ENCODE measurements around the gene UVRAG.
"Not testable (repeated sequence)": the region's sequence is repeated elsewhere in the genome, so short reads cannot be mapped to it uniquely, and the experiment has no call there.

- TF ChIP-seq, protein P1, sequence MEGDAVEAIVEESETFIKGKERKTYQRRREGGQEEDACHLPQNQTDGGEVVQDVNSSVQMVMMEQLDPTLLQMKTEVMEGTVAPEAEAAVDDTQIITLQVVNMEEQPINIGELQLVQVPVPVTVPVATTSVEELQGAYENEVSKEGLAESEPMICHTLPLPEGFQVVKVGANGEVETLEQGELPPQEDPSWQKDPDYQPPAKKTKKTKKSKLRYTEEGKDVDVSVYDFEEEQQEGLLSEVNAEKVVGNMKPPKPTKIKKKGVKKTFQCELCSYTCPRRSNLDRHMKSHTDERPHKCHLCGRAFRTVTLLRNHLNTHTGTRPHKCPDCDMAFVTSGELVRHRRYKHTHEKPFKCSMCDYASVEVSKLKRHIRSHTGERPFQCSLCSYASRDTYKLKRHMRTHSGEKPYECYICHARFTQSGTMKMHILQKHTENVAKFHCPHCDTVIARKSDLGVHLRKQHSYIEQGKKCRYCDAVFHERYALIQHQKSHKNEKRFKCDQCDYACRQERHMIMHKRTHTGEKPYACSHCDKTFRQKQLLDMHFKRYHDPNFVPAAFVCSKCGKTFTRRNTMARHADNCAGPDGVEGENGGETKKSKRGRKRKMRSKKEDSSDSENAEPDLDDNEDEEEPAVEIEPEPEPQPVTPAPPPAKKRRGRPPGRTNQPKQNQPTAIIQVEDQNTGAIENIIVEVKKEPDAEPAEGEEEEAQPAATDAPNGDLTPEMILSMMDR (CRISPR knock-in tag; IDR thresholded peaks at IDR 0.05), result not testable (repeated sequence)
- not testable (repeated sequence) for TF ChIP-seq HMGXB4 (CRISPR knock-in tag; IDR thresholded peaks at IDR 0.05; ENCODE audit: borderline replicate concordance in 1 of 2, low read depth in 1 of 2); ESRRA (CRISPR knock-in tag; IDR thresholded peaks at IDR 0.05; ENCODE audit: low read depth)
These were observed 62.9 kb downstream of the UVRAG start for GRCh38 chr11:75877931-75878330.

Measured in HepG2 (cell line).